ENCODE data around the gene NPEPL1.
"Not testable (repeated sequence)": the region's sequence is repeated elsewhere in the genome, so short reads cannot be mapped to it uniquely, and the experiment has no call there.

Gene NPEPL1, protein sequence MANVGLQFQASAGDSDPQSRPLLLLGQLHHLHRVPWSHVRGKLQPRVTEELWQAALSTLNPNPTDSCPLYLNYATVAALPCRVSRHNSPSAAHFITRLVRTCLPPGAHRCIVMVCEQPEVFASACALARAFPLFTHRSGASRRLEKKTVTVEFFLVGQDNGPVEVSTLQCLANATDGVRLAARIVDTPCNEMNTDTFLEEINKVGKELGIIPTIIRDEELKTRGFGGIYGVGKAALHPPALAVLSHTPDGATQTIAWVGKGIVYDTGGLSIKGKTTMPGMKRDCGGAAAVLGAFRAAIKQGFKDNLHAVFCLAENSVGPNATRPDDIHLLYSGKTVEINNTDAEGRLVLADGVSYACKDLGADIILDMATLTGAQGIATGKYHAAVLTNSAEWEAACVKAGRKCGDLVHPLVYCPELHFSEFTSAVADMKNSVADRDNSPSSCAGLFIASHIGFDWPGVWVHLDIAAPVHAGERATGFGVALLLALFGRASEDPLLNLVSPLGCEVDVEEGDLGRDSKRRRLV

DNA sequence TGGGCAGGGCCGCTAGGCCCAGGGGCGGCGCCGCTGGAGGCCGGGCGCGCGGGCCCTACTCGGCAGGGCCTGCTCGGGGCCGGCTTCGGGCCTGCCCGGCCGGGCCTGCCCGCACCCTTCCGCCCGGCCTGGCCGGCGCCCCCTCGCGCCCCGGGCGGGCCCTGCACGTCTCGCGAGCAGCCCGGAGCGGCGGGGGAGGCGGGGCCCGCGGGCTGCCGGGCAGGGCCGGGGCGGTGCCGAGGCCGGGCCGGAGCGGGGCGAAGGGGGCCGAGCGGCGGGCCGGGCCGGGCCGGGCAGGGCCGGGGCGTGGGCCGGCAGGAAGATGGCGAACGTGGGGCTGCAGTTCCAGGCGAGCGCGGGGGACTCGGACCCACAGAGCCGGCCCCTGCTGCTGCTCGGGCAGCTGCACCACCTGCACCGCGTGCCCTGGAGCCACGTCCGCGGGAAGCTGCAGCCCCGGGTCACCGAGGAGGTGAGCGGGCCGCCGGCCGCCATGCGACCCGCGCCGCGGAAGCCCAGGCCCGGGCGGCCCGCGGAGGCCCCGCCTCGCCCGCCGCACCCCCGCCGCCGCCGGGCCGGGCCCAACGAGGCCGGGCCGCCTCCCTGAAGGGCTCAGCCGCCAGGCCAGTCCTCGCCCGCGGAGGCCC, at the start of gene NPEPL1:
NPEPL1 (plus strand) TSS at position 222 of the 647 bp plus-strand sequence; CDS start at position 323, 101 bp downstream.
- H3K4me3 Mint-ChIP-seq = peak within 1 kb of the TSS; percentile 66
- H3K36me3 Mint-ChIP-seq (ENCODE audit: low read depth) = peaks cover 20% of the 10 kb centered on the region
- H3K27ac Mint-ChIP-seq = peak within 1 kb of the TSS; percentile 86
- H3K4me1 Mint-ChIP-seq (ENCODE audit: low read depth) = peaks cover 20% of the 10 kb centered on the region
- no peaks in the 10 kb centered on the region for H3K9me3 Mint-ChIP-seq
- no peaks in the 10 kb centered on the region for H3K27me3 Mint-ChIP-seq
- DNase-seq = peak; percentile 80

- H3K36me3 Mint-ChIP-seq (ENCODE audit: low read depth); H3K9me3 Mint-ChIP-seq; H3K4me3 Mint-ChIP-seq; DNase-seq; H3K4me1 Mint-ChIP-seq (ENCODE audit: low read depth); H3K27ac Mint-ChIP-seq: not testable (repeated sequence)
- peaks cover 10% of the 10 kb centered on the region for H3K27me3 Mint-ChIP-seq
These were observed 49.7 kb upstream of the NPEPL1 start for GRCh38 chr20:58642896-58643295.

DNA sequence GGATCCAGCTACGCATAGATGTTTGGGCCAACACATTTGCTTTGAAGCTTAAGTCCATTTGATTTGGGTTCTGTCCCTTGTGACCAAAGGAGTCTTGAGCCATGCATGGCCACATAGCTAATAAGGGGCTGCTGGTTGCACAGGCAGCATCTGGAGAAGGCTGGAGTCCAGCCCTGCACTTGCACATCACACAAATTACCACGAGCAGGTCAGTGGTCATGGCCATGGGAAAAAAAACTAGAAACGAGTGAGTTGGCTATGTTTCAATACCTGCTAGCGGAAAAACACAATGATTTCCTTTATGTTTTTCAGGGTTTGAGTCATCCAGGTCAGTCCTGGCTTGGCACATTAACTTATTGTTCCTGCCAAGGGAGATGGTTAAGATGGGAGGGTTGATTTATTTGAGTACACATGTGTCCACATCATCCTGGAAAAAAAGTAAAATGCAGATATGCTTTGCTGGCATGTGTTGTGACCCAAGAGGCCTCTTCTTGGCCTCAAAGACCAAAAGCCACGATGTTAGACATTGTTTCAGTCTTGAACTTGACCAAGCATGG, 47.1 kb upstream of the NPEPL1 start:
- H3K4me1 Mint-ChIP-seq (ENCODE audit: low read depth) = peaks cover 16% of the 10 kb centered on the region
- no peaks in the 10 kb centered on the region for H3K9me3 Mint-ChIP-seq
- H3K27ac Mint-ChIP-seq = no peak overlapping the region
- no peak for DNase-seq
- no peaks in the 10 kb centered on the region for H3K27me3 Mint-ChIP-seq
- H3K4me3 Mint-ChIP-seq = no peak overlapping the region
- H3K36me3 Mint-ChIP-seq (ENCODE audit: low read depth) = no peaks in the 10 kb centered on the region

- no peaks in the 10 kb centered on the region for H3K9me3 Mint-ChIP-seq
- H3K4me3 Mint-ChIP-seq = no peak overlapping the region
- no peaks in the 10 kb centered on the region for H3K27me3 Mint-ChIP-seq
- no peak for DNase-seq
- H3K36me3 Mint-ChIP-seq (ENCODE audit: low read depth) = peaks cover 4% of the 10 kb centered on the region
- no peak overlapping the region for H3K27ac Mint-ChIP-seq
- peaks cover 18% of the 10 kb centered on the region for H3K4me1 Mint-ChIP-seq (ENCODE audit: low read depth)
These were observed 46.3 kb upstream of the NPEPL1 start for GRCh38 chr20:58646257-58646656.

DNA sequence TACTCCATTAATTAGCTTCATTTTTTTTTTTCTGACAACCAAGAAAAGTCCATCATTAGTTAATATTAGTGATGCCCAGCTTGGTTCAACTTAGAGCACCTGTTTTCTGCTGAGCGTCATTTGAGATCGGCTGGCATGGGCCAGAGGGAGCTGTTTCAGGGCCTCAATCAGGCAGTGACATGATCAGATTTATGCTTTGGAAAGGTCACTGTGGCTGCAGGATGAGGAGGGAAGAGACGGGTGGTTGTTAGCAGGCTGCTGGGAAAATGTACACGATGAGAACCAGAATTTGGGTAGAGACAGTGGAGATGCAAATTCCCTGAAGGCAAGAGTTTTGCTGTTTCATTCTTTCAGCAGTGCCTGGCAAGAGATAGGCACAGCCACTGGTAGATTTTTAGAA, 45.9 kb upstream of the NPEPL1 start:
- no peak overlapping the region for H3K4me3 Mint-ChIP-seq
- H3K4me1 Mint-ChIP-seq (ENCODE audit: low read depth) = peaks cover 18% of the 10 kb centered on the region
- DNase-seq = no peak
- no peaks in the 10 kb centered on the region for H3K27me3 Mint-ChIP-seq
- peaks cover 9% of the 10 kb centered on the region for H3K36me3 Mint-ChIP-seq (ENCODE audit: low read depth)
- no peaks in the 10 kb centered on the region for H3K9me3 Mint-ChIP-seq
- H3K27ac Mint-ChIP-seq = no peak overlapping the region

DNA sequence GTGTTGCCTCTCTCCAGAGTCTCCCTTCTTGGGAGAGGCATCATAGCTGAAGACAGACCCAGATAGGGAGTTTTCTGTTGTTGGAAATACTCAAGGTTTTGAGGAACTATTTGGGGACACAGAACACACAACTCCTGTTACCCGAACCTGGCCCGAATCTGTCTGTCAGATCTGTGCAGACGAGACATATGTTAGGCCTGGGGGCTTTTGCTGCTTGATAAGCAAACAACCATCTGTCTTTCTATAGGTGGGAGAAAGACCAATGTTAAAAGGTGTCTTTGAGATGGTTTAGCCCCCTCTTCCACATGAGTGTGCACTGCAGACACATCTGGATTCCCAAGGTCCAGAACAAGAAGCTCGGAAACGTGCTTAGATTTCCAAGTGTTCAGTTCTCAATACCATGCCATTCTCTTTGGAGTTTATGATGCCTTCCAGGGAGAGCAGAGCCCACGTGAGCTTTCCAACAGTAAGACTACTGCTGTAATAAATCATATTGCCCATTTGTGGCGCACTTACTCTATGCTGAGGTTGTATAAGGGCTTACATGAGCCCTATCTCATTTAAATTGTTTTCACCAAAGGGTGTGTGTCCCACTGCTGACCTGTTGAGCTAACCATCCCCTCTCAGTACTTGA, 45.3 kb upstream of the NPEPL1 start:
- Mint-ChIP-seq H3K27ac (no peak overlapping the region), H3K4me3 (no peak overlapping the region), H3K27me3 (no peaks in the 10 kb centered on the region), H3K36me3 (ENCODE audit: low read depth) (peaks cover 14% of the 10 kb centered on the region), H3K4me1 (ENCODE audit: low read depth) (peaks cover 18% of the 10 kb centered on the region), H3K9me3 (no peaks in the 10 kb centered on the region)
- DNase-seq = no peak

- Mint-ChIP-seq H3K27me3 (no peaks in the 10 kb centered on the region), H3K36me3 (ENCODE audit: low read depth) (peaks cover 21% of the 10 kb centered on the region), H3K27ac (no peak overlapping the region), H3K4me3 (no peak overlapping the region), H3K4me1 (ENCODE audit: low read depth) (peaks cover 19% of the 10 kb centered on the region), H3K9me3 (no peaks in the 10 kb centered on the region)
- no peak for DNase-seq
These were observed 44.7 kb upstream of the NPEPL1 start for GRCh38 chr20:58647796-58648501.

DNA sequence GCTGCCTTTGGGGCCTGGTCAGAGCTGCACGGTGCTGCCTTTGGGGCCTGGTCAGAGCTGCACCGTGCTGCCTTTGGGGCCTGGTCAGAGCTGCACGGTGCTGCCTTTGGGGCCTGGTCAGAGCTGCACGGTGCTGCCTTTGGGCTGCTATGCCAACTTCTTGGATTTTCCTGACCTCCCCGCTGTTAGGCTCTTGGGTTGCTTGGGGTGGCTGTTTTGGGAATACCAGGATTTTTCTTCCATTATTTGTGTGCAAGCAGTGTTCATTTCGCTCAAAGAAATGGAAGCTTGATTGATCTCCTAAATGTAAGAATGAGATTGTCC, 44.1 kb upstream of the NPEPL1 start:
- H3K9me3 Mint-ChIP-seq, H3K4me3 Mint-ChIP-seq, H3K27me3 Mint-ChIP-seq, H3K27ac Mint-ChIP-seq, DNase-seq: not testable (repeated sequence)
- H3K4me1 Mint-ChIP-seq (ENCODE audit: low read depth) = peaks cover 24% of the 10 kb centered on the region
- H3K36me3 Mint-ChIP-seq (ENCODE audit: low read depth) = peaks cover 26% of the 10 kb centered on the region

GRCh38 chr20:58649288-58650180, 43.1 kb upstream of the NPEPL1 start:
- H3K36me3 Mint-ChIP-seq (ENCODE audit: low read depth) = peaks cover 33% of the 10 kb centered on the region
- peak; percentile 70 for DNase-seq
- H3K4me3 Mint-ChIP-seq = peak overlapping the region; percentile 63
- no peaks in the 10 kb centered on the region for H3K27me3 Mint-ChIP-seq
- H3K4me1 Mint-ChIP-seq (ENCODE audit: low read depth) = peaks cover 29% of the 10 kb centered on the region
- H3K9me3 Mint-ChIP-seq = no peaks in the 10 kb centered on the region
- peak overlapping the region; percentile 76 for H3K27ac Mint-ChIP-seq

GRCh38 chr20:58650181-58650775, 42.3 kb upstream of the NPEPL1 start:
- no peaks in the 10 kb centered on the region for H3K27me3 Mint-ChIP-seq
- peaks cover 36% of the 10 kb centered on the region for H3K36me3 Mint-ChIP-seq (ENCODE audit: low read depth)
- H3K27ac Mint-ChIP-seq = peak overlapping the region; percentile 99
- H3K4me3 Mint-ChIP-seq = peak overlapping the region; percentile 98
- DNase-seq = peak; percentile 78
- H3K4me1 Mint-ChIP-seq (ENCODE audit: low read depth) = peaks cover 32% of the 10 kb centered on the region
- H3K9me3 Mint-ChIP-seq = no peaks in the 10 kb centered on the region

- peak within 1 kb of the TSS; percentile 99 for H3K27ac Mint-ChIP-seq
- H3K9me3 Mint-ChIP-seq = no peaks in the 10 kb centered on the region
- H3K36me3 Mint-ChIP-seq (ENCODE audit: low read depth) = peaks cover 42% of the 10 kb centered on the region
- H3K4me3 Mint-ChIP-seq = peak within 1 kb of the TSS; percentile 98
- H3K4me1 Mint-ChIP-seq (ENCODE audit: low read depth) = peaks cover 33% of the 10 kb centered on the region
- H3K27me3 Mint-ChIP-seq = no peaks in the 10 kb centered on the region
- DNase-seq = peak; percentile 95
These were observed 41.6 kb upstream of the NPEPL1 start, which contains the start of gene STX16 for GRCh38 chr20:58650776-58651558. TSS of gene STX16 (plus strand) at chr20:58651283. CDS start at chr20:58652007, 724 bp downstream.

DNA sequence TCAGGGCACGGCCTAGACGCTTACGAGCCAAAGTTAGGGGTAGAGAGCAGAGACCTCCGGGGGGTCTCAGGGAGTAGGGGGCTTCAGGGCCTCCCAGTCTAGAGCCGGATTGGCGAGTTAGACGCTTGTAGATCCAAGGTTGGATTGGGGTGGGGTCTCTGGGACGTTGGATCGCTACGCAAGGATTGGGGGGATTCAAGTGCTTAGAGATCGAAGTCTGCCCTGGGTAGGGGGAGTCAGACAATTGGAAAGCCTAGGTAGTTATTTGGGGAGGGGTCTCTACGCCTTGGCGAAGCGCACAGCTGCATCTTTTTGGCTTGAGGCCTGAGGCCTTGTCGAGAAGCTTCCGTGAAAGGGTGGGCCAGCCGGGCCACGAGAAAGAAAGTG, 41.0 kb upstream of the NPEPL1 start:
- Mint-ChIP-seq H3K27ac (peak overlapping the region; percentile 99), H3K4me3 (peak overlapping the region; percentile 98), H3K9me3 (no peaks in the 10 kb centered on the region), H3K27me3 (no peaks in the 10 kb centered on the region), H3K36me3 (ENCODE audit: low read depth) (peaks cover 47% of the 10 kb centered on the region), H3K4me1 (ENCODE audit: low read depth) (peaks cover 39% of the 10 kb centered on the region)
- DNase-seq = no peak

All from activated T-cell treated with anti-CD3 and anti-CD28 coated beads, Interleukin-2, amount 50 U/mL, for 24 hours (primary cell).